K562 (cell line): ENCODE results near the gene PDCD1LG2. TPM values are rescaled to one million over a fixed set of nuclear protein-coding genes. Genes with fewer than 3 reads are reported as not detected.

Experiments used
- ATAC-seq: fragments of 200-7000 bp; cut with Tn5 transposase; 3 replicates; pipeline ENCODE4 v1.9.1; 2020; ENCODE audit warnings: moderate library complexity
- BruUV-seq: library from RNA; stranded (reverse); fragments of 400-500 nt; replicated peaks from 2 replicates; lab custom pipeline; 2021; lab: Mats Ljungman, UMichigan
- CTCF ChIA-PET: fragments of 300-600 bp; formaldehyde crosslinking; extraction: SDS; loops from one replicate; lab custom pipeline; 2021; ENCODE audit warnings: low intra/inter-chr PET ratio; lab: Yijun Ruan, JAX
- POLR2A ChIA-PET: fragments of 300-600, 350-650 bp; sonication (Branson Sonifier 250); formaldehyde crosslinking; extraction: SDS; loops from one replicate; lab custom pipeline; 2021; ENCODE audit warnings: antibody characterized with exemption, inconsistent platforms; lab: Yijun Ruan, JAX
- DNase-seq, 4 experiments: peaks; one replicate each; pipeline versions ENCODE4 v3.0.0 to v3.0.0-alpha.2; 2011 to 2018; ENCODE audit warnings: low spot score in 3 of 4, mixed read lengths in 3 of 4; ENCODE audit errors: extremely low read depth in 1 of 4
- FAIRE-seq: peaks from 2 replicates; lab custom pipeline; 2011; peaks lifted over from hg19 to GRCh38; lab: Jason Lieb, UNC
- H2AFZ ChIP-seq: 2 replicates; pipeline ENCODE4 v1.6.0; 2011; ENCODE audit warnings: low read depth, low read length, control low read depth, inconsistent platforms
- H3K27ac ChIP-seq: fragments of 200-600 bp; 3 replicates; pipeline ENCODE4 v1.8.0; 2011; ENCODE audit warnings: low read depth, mild to moderate bottlenecking, control low read depth, inconsistent platforms, low read length, moderate library complexity, mixed read lengths; ENCODE audit errors: extremely low read depth
- H3K27me3 ChIP-seq, 2 experiments: fragments of 300-600 bp in 1 of 2; 2 replicates in 1 of 2; 3 replicates in 1 of 2; pipeline versions ENCODE4 v1.6.0 to v1.8.0; 2011; ENCODE audit warnings: inconsistent platforms in 2 of 2, low read length in 2 of 2, mild to moderate bottlenecking in 1 of 2, mixed read lengths in 1 of 2, moderate library complexity in 1 of 2; ENCODE audit not compliant: control insufficient read depth in 2 of 2, insufficient read depth in 2 of 2
- H3K36me3 ChIP-seq: fragments of 300-600 bp; 3 replicates; pipeline ENCODE4 v1.8.0; 2011; ENCODE audit warnings: mild to moderate bottlenecking, low read length, inconsistent platforms; ENCODE audit not compliant: control insufficient read depth, insufficient read depth
- H3K4me1 ChIP-seq, 2 experiments: fragments of 200-600 bp in 1 of 2; replicated peaks in 1 of 2; 2 replicates in 1 of 2; 3 replicates in 1 of 2; pipeline versions ENCODE4 v1.5.1 to v1.8.0; 2011; ENCODE audit warnings: inconsistent platforms in 2 of 2, low read length in 2 of 2, mild to moderate bottlenecking in 1 of 2, mixed read lengths in 1 of 2, moderate library complexity in 1 of 2; ENCODE audit not compliant: control insufficient read depth in 2 of 2, insufficient read depth in 2 of 2
- H3K4me2 ChIP-seq: 2 replicates; pipeline ENCODE4 v1.6.1; 2011; ENCODE audit warnings: low read length, control low read depth, inconsistent platforms, mixed read lengths; ENCODE audit not compliant: insufficient read depth
- H3K4me3 ChIP-seq: fragments of 200-600 bp; sonication (generic), shearing (Covaris generic); 2 replicates; pipeline ENCODE4 v1.5.1; 2016; ENCODE audit warnings: control low read depth, inconsistent platforms
- H3K79me2 ChIP-seq: fragments of 200-600 bp; 3 replicates; pipeline ENCODE4 v1.8.0; 2011; ENCODE audit warnings: low read length, inconsistent platforms; ENCODE audit not compliant: control insufficient read depth, insufficient read depth
- H3K9ac ChIP-seq, 2 experiments: 2 replicates each; pipeline versions ENCODE4 v1.6.0 to v1.6.1; 2011; ENCODE audit warnings: low read depth in 2 of 2, low read length in 2 of 2, control low read depth in 1 of 2, inconsistent platforms in 1 of 2, mild to moderate bottlenecking in 1 of 2, mixed read lengths in 1 of 2; ENCODE audit not compliant: insufficient read depth in 1 of 2
- H3K9me1 ChIP-seq: one replicate; pipeline ENCODE4 v1.6.0; 2011; ENCODE audit warnings: inconsistent platforms, mild to moderate bottlenecking, low read length, moderate library complexity; ENCODE audit not compliant: control insufficient read depth, insufficient read depth
- H3K9me3 ChIP-seq: replicated peaks from 2 replicates; pipeline ENCODE4 v1.5.1; 2011; ENCODE audit warnings: low read depth, low read length, inconsistent platforms; ENCODE audit not compliant: control insufficient read depth, insufficient read depth
- H4K20me1 ChIP-seq: replicated peaks from 2 replicates; pipeline ENCODE4 v1.6.1; 2011; ENCODE audit warnings: low read length, inconsistent platforms, mixed read lengths; ENCODE audit not compliant: control insufficient read depth, insufficient read depth
- CBFA2T3 ChIP-seq: fragments of 450-650 bp; IDR thresholded peaks from 2 replicates; pipeline ENCODE4 v1.6.1; 2017
- HDAC8 ChIP-seq: fragments of 450-650 bp; IDR thresholded peaks from 2 replicates; pipeline ENCODE4 v1.6.1; 2016; ENCODE audit warnings: mild to moderate bottlenecking, missing genetic modification characterization, moderate library complexity, missing compliant biosample characterization
- KLF16 ChIP-seq: IDR thresholded peaks from 2 replicates; pipeline ENCODE4 v1.6.1; 2016; ENCODE audit warnings: antibody characterized with exemption
- MTA2 ChIP-seq: fragments of 450-650 bp; IDR thresholded peaks from 2 replicates; pipeline ENCODE4 v1.6.1; 2016; ENCODE audit warnings: low read depth
- NFE2L1 ChIP-seq: fragments of 450-650 bp; IDR thresholded peaks from 2 replicates; pipeline ENCODE4 v1.6.1; 2016; ENCODE audit warnings: missing genetic modification characterization, low read depth, mild to moderate bottlenecking, missing compliant biosample characterization, moderate library complexity, borderline replicate concordance
- PRMT5 ChIP-seq: sonication (generic); formaldehyde crosslinking; IDR thresholded peaks from 2 replicates; pipeline ENCODE4 v1.5.0; 2020; ENCODE audit warnings: missing genetic modification reagents
- PRPF4 ChIP-seq: fragments of 200-400 bp; formaldehyde crosslinking; IDR thresholded peaks from one replicate; pipeline ENCODE4 v1.6.1; 2017; ENCODE audit warnings: low read length, low read depth, mild to moderate bottlenecking; ENCODE audit not compliant: insufficient read depth, poor library complexity, severe bottlenecking
- RBBP5 ChIP-seq: fragments of 200-600 bp; sonication (generic); IDR thresholded peaks from 2 replicates; pipeline ENCODE4 v1.6.1; 2012; ENCODE audit warnings: borderline replicate concordance, mild to moderate bottlenecking, low read length, control low read depth, inconsistent platforms; ENCODE audit not compliant: insufficient read depth, poor library complexity, severe bottlenecking
- STAT5B ChIP-seq: fragments of 250-450 bp; sonication (Bioruptor Pico); IDR thresholded peaks from 2 replicates; pipeline ENCODE4 v1.8.0; 2021; ENCODE audit warnings: mild to moderate bottlenecking, inconsistent platforms
- TCF7L2 ChIP-seq: fragments of 150-350 bp; IDR thresholded peaks from 2 replicates; pipeline ENCODE4 v1.6.1; 2016; ENCODE audit warnings: low read depth, mild to moderate bottlenecking, low read length, moderate library complexity
- TCFL5 ChIP-seq: fragments of 250-450 bp; sonication (Bioruptor Pico); conservative IDR thresholded peaks from 2 replicates; pipeline ENCODE4 v1.6.1; 2021; ENCODE audit warnings: mild to moderate bottlenecking, moderate library complexity, matching md5 sums
- U2AF2 ChIP-seq: fragments of 200-400 bp; formaldehyde crosslinking; optimal IDR thresholded peaks from 2 replicates; pipeline ENCODE3; 2017; ENCODE audit warnings: low read depth, mild to moderate bottlenecking, low read length
- ZNF3 ChIP-seq: fragments of 250-450 bp; sonication (Bioruptor Pico); IDR thresholded peaks from 2 replicates; pipeline ENCODE4 v1.5.0; 2021; ENCODE audit warnings: mild to moderate bottlenecking, moderate library complexity
- WGBS: fragments of 100-300 bp; shearing (Covaris generic); methylation state at CpG from one replicate; pipeline ENCODE4 v1.1.6; 2016; ENCODE audit warnings: low coverage, mixed read lengths; ENCODE audit not compliant: insufficient coverage; ENCODE audit errors: missing lambda C conversion rate; 5-methylcytosine and 5-hydroxymethylcytosine counted together
- in situ Hi-C: fragments of 300-500 bp; cut with MboI; formaldehyde crosslinking; loops from 4 replicates; pipeline ENCODE4 v1.15.0; 2018; ENCODE audit warnings: inconsistent platforms, mixed read lengths
- intact Hi-C: fragments of 100-400 bp; cut with micrococcal nuclease; formaldehyde crosslinking; loops from 2 replicates; pipeline ENCODE4 v1.14.2; 2022
- polyA plus RNA-seq, 8 experiments: library from polyadenylated mRNA; depleted of rRNA in 4 of 8; stranded (reverse) in 5 of 8; unstranded in 3 of 8; fragments of >200 nt; fragmentation: Nextera tagmentation in 2 of 8; fragmentation: Illumina TruSeq in 1 of 8; extraction: Ambion mirVana in 2 of 8; extraction: Trizol in 1 of 8; gene quantifications; 2 replicates each; pipeline versions ENCODE4 v1.2.1 to v1.2.3, GENCODE V29; 2011 to 2014; ENCODE audit warnings: inconsistent platforms in 1 of 8, missing spikeins in 1 of 8
- total RNA-seq, 7 experiments: library from RNA; depleted of rRNA in 6 of 7; stranded (reverse); fragments of >200 nt in 6 of 7; fragmentation: Illumina TruSeq in 2 of 7; extraction: Trizol in 2 of 7; gene quantifications; 2 replicates each; pipeline versions ENCODE4 v1.2.1 to v1.2.3, GENCODE V29; 2011 to 2021; ENCODE audit warnings: low replicate concordance in 1 of 7
- TF ChIP-seq, protein P1 (sequence below): sonication (generic); formaldehyde crosslinking; IDR thresholded peaks from 2 replicates; pipeline ENCODE4 v1.8.0; 2023; ENCODE audit warnings: mild to moderate bottlenecking, missing genetic modification reagents

The PDCD1LG2 gene
- total and polyA plus RNA-seq, 9 of the 15 experiments (the other 6 are each of a cell fraction or from before 2014, with no cell fraction given) = not detected

DNA sequence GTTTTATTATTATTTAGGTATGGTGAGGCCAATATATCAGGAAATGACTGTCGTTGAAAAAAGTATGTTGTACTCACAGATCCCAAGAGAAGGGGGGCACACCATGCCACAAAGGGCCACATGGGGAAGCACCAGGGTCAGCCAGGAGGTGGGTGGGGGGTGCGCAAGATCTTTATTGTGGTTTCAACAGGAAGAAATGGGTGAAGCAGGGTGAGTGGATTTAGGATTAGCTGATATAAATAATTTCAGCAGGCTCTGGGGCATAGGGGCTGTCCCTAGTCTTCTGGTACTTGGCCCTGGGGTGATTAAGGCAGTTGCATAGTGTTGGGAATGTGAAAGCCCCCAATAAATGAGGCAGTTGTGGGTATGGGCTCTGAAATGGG is 8.6 kb downstream of the PDCD1LG2 start:
- ATAC-seq (no peak), FAIRE-seq (no peak), DNase-seq (no peak)
- ChIA-PET POLR2A (interaction anchor here (1.3 kb wide), 1 partner anchor 18 kb away, joined by 5 read pairs; no protein-coding TSS in a partner anchor), CTCF (no interaction called here)
- H3K79me2 ChIP-seq = no peaks in the 10 kb centered on the region
- no peak overlapping the region for H3K4me3 ChIP-seq
- H2AFZ ChIP-seq = no peak overlapping the region
- H3K27ac ChIP-seq = no peak overlapping the region
- H3K36me3 ChIP-seq = no peaks in the 10 kb centered on the region
- TF ChIP-seq TCF7L2 = no peak
- TF ChIP-seq PRPF4 = no peak
- no peak for TF ChIP-seq ZNF3 (CRISPR knock-in tag)
- TF ChIP-seq HDAC8 = no peak
- no peak for TF ChIP-seq TCFL5
- no peak for TF ChIP-seq STAT5B (CRISPR knock-in tag)
- TF ChIP-seq PRMT5 (CRISPR knock-in tag) = no peak
- no peak for TF ChIP-seq KLF16
- no peak for TF ChIP-seq CBFA2T3
- TF ChIP-seq MTA2 = no peak
- TF ChIP-seq U2AF2 = no peak
- no peak for TF ChIP-seq NFE2L1 (tag)
- TF ChIP-seq, protein P1, sequence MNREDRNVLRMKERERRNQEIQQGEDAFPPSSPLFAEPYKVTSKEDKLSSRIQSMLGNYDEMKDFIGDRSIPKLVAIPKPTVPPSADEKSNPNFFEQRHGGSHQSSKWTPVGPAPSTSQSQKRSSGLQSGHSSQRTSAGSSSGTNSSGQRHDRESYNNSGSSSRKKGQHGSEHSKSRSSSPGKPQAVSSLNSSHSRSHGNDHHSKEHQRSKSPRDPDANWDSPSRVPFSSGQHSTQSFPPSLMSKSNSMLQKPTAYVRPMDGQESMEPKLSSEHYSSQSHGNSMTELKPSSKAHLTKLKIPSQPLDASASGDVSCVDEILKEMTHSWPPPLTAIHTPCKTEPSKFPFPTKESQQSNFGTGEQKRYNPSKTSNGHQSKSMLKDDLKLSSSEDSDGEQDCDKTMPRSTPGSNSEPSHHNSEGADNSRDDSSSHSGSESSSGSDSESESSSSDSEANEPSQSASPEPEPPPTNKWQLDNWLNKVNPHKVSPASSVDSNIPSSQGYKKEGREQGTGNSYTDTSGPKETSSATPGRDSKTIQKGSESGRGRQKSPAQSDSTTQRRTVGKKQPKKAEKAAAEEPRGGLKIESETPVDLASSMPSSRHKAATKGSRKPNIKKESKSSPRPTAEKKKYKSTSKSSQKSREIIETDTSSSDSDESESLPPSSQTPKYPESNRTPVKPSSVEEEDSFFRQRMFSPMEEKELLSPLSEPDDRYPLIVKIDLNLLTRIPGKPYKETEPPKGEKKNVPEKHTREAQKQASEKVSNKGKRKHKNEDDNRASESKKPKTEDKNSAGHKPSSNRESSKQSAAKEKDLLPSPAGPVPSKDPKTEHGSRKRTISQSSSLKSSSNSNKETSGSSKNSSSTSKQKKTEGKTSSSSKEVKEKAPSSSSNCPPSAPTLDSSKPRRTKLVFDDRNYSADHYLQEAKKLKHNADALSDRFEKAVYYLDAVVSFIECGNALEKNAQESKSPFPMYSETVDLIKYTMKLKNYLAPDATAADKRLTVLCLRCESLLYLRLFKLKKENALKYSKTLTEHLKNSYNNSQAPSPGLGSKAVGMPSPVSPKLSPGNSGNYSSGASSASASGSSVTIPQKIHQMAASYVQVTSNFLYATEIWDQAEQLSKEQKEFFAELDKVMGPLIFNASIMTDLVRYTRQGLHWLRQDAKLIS (CRISPR knock-in tag) = no peak
- TF ChIP-seq RBBP5 = no peak
- H4K20me1 ChIP-seq = no peaks in the 10 kb centered on the region
- BruUV-seq = no TSS peak
- no peaks in the 10 kb centered on the region for H3K9me1 ChIP-seq
- in situ Hi-C loops (no loop called here), intact Hi-C loops (no loop called here)
- H3K9me3 ChIP-seq = no peaks in the 10 kb centered on the region
- H3K4me2 ChIP-seq = no peak overlapping the region
- no peaks in the 10 kb centered on the region for H3K27me3 ChIP-seq
- H3K9ac ChIP-seq = no peak overlapping the region
- 20% methylated on average over 2 of the region's 2 CpGs for WGBS
- no peaks in the 10 kb centered on the region for H3K4me1 ChIP-seq
